ENCODE data around the gene PTGR3.

DNA sequence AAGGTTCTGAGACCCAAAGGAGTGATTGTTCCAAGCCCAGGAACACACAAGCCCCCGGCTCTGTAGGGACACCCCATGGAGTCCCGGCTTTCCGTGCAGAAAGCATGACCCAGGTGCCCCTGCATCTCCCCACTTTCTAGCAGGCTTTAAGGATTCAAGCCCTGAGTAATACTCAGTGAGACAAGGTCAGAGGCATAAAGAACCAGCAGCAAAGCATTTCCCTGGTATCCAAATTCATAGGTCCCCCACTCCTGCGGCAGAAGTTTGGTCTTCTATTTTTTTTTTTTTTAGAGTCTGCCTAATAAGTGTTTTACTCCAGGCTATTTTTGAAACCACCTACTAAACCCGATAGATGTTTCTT lies 18.0 kb upstream of the PTGR3 start:
- TF ChIP-seq CTCF (IDR thresholded peaks at IDR 0.05) (no peak), EZH2 (IDR thresholded peaks at IDR 0.05; ENCODE audit: borderline replicate concordance, insufficient read depth, low read depth, low read length, poor library complexity, severe bottlenecking) (no peak)
